ENCODE measurements around the gene CHRM2. TPM values are rescaled to one million over a fixed set of nuclear protein-coding genes. Genes with fewer than 3 reads are reported as not detected.

The CHRM2 gene
- total RNA-seq, 4 donors from 2014 or later = not detected

DNA sequence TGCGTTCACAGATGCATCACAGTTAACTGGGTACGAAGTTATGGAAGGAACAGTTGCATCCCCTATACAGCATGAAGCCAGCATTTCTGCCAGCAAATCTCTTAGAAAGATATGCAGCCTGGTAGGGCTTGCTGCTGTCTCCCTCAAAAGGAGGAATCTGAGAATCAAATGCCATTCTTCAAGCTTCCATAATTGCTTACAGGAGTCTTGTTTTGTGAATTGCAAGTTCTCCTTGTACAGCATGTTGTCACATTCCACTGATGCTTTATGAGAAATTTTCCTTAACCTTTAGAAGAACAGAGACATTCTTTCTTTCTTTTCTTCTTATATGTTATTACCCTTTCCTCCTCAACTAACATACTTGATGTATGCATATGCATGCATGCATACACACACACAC lies 134.6 kb downstream of the CHRM2 start:
- TF ChIP-seq POLR2A (IDR thresholded peaks at IDR 0.05) (no peak), EP300 (IDR thresholded peaks at IDR 0.05) (no peak)
- TF ChIP-seq, protein P1, sequence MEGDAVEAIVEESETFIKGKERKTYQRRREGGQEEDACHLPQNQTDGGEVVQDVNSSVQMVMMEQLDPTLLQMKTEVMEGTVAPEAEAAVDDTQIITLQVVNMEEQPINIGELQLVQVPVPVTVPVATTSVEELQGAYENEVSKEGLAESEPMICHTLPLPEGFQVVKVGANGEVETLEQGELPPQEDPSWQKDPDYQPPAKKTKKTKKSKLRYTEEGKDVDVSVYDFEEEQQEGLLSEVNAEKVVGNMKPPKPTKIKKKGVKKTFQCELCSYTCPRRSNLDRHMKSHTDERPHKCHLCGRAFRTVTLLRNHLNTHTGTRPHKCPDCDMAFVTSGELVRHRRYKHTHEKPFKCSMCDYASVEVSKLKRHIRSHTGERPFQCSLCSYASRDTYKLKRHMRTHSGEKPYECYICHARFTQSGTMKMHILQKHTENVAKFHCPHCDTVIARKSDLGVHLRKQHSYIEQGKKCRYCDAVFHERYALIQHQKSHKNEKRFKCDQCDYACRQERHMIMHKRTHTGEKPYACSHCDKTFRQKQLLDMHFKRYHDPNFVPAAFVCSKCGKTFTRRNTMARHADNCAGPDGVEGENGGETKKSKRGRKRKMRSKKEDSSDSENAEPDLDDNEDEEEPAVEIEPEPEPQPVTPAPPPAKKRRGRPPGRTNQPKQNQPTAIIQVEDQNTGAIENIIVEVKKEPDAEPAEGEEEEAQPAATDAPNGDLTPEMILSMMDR (IDR thresholded peaks at IDR 0.05) = no peak
- Histone ChIP-seq H3K9me3 (no peaks in the 10 kb centered on the region), H3K4me1 (no peaks in the 10 kb centered on the region), H3K27ac (no peak overlapping the region), H3K4me3 (no peak overlapping the region), H3K27me3 (no peaks in the 10 kb centered on the region), H3K36me3 (no peaks in the 10 kb centered on the region)
- WGBS, 2 donors = 75 to 84% methylated on average over 2 of the region's 2 CpGs
- DNase-seq (ENCODE audit: low spot score in 2 of 2) = no peak

DNA sequence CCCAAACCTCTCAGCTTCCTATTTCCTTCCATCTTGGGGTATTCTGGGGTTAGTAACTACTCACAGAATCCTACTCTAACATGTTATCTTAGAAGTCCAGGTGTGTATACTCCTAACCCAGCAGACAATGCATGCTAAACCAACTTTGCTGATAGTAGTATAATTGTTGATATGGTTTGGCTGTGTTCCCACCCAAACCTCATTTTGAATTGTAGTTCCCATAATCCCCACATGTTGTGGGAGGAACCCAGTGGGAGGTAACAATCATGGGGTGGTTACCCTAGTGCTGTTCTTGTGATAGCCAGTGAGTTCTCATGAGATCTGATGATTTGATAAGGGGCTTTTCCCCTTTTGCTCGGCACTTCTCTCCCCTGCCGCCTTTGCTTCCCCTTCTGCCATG lies 135.1 kb downstream of the CHRM2 start:
- H3K36me3 ChIP-seq = no peaks in the 10 kb centered on the region
- no peak overlapping the region for H3K27ac ChIP-seq
- 86 to 94% methylated on average over 2 of the region's 2 CpGs for WGBS, 2 donors
- no peaks in the 10 kb centered on the region for H3K9me3 ChIP-seq
- no peaks in the 10 kb centered on the region for H3K27me3 ChIP-seq
- no peaks in the 10 kb centered on the region for H3K4me1 ChIP-seq
- no peak overlapping the region for H3K4me3 ChIP-seq
- DNase-seq (ENCODE audit: low spot score in 2 of 2) = no peak
- TF ChIP-seq, protein P1 (IDR thresholded peaks at IDR 0.05) = no peak
- TF ChIP-seq EP300 (IDR thresholded peaks at IDR 0.05) (no peak), POLR2A (IDR thresholded peaks at IDR 0.05) (no peak)

- DNase-seq (ENCODE audit: low spot score in 2 of 2) = no peak
- no peak overlapping the region for H3K27ac ChIP-seq
- H3K36me3 ChIP-seq = no peaks in the 10 kb centered on the region
- H3K9me3 ChIP-seq = no peaks in the 10 kb centered on the region
- TF ChIP-seq EP300 (IDR thresholded peaks at IDR 0.05) (no peak), POLR2A (IDR thresholded peaks at IDR 0.05) (no peak)
- TF ChIP-seq, protein P1 (IDR thresholded peaks at IDR 0.05) = no peak
- no peak overlapping the region for H3K4me3 ChIP-seq
- 83 to 86% methylated on average over 3 of the region's 3 CpGs for WGBS, 2 donors
- H3K27me3 ChIP-seq = no peaks in the 10 kb centered on the region
- H3K4me1 ChIP-seq = no peaks in the 10 kb centered on the region
These were observed 137.4 kb downstream of the CHRM2 start for GRCh38 chr7:137005873-137006272.

DNA sequence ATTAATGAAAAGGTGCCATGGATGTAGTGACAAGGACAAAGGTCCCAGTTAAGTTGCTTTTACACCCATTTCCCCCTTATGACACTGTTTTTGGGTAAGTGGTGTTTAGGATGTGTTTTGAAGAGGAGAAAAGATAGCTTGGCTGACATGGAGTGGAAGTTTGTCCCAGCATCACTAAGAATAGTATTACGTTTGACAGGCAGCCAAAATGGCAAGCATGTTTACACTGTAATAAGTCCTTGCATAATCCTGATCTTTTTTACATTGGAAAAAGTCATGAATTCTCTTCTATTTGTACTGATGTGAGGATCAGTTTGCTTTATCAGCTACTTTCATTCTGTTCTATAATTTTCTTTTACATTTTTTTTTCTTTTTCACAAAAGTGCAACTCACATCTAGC lies 137.8 kb downstream of the CHRM2 start:
- H3K4me1 ChIP-seq = no peaks in the 10 kb centered on the region
- no peaks in the 10 kb centered on the region for H3K27me3 ChIP-seq
- WGBS, 2 donors = 36 to 47% methylated on average over 1 of the region's 1 CpG
- H3K4me3 ChIP-seq = no peak overlapping the region
- no peak for TF ChIP-seq POLR2A (IDR thresholded peaks at IDR 0.05)
- TF ChIP-seq, protein P1 (IDR thresholded peaks at IDR 0.05) = no peak
- no peak for TF ChIP-seq EP300 (IDR thresholded peaks at IDR 0.05)
- no peaks in the 10 kb centered on the region for H3K36me3 ChIP-seq
- no peaks in the 10 kb centered on the region for H3K9me3 ChIP-seq
- H3K27ac ChIP-seq = no peak overlapping the region
- no peak for DNase-seq (ENCODE audit: low spot score in 2 of 2)

GRCh38 chr7:137007001-137007694 lies 138.7 kb downstream of the CHRM2 start:
- no peaks in the 10 kb centered on the region for H3K9me3 ChIP-seq
- TF ChIP-seq, protein P1 (IDR thresholded peaks at IDR 0.05) = no peak
- TF ChIP-seq POLR2A (IDR thresholded peaks at IDR 0.05) (no peak), EP300 (IDR thresholded peaks at IDR 0.05) (no peak)
- H3K27me3 ChIP-seq = no peaks in the 10 kb centered on the region
- H3K27ac ChIP-seq = no peak overlapping the region
- no peak for DNase-seq (ENCODE audit: low spot score in 2 of 2)
- H3K36me3 ChIP-seq = no peaks in the 10 kb centered on the region
- H3K4me3 ChIP-seq = no peak overlapping the region
- 64 to 81% methylated on average over 3 of the region's 3 CpGs for WGBS, 2 donors
- H3K4me1 ChIP-seq = no peaks in the 10 kb centered on the region

All from tibial nerve (tissue), 4 donors.